ENCODE measurements around the gene CNOT4. TPM values are rescaled to one million over a fixed set of nuclear protein-coding genes. Genes with fewer than 3 reads are reported as not detected.

Gene CNOT4
- total and polyA plus RNA-seq, 2 of the 8 experiments (the other 6 are each of a cell fraction or from before 2014, with no cell fraction given), result 10.9 to 25.8 TPM

- FAIRE-seq, result no peak
- peaks cover 0 to 4% of the 10 kb centered on the region in 2 experiments for H4K20me1 ChIP-seq (replicated peaks in 1 of 2; ENCODE audit: control insufficient read depth in 1 of 2, insufficient read depth in 2 of 2, low read length in 2 of 2)
- H3K4me1 ChIP-seq (replicated peaks in 1 of 4; ENCODE audit: control insufficient read depth in 3 of 4, insufficient read depth in 4 of 4, low read length in 3 of 4), result no peaks in the 10 kb centered on the region
- H2BK20ac ChIP-seq (ENCODE audit: low read length), result no peak overlapping the region
- DNase-seq (ENCODE audit: low read depth in 1 of 2, low spot score in 2 of 2), result no peak
- H3K4me3 ChIP-seq (ENCODE audit: extremely low read depth in 1 of 4, insufficient read depth in 2 of 4, low read depth in 3 of 4, low read length in 4 of 4), result no peak overlapping the region
- ChIA-PET POLR2A (ENCODE audit: partially characterized antibody) (interaction anchor here (1.4 kb wide), 1 partner anchor 11 kb away, joined by 4 read pairs; no protein-coding TSS in a partner anchor), CTCF (ENCODE audit: partially characterized antibody) (interaction anchor here (1.7 kb wide), 1 partner anchor 34 kb away, joined by 6 read pairs; no protein-coding TSS in a partner anchor)
- H2BK120ac ChIP-seq (replicated peaks; ENCODE audit: low read depth, low read length), result no peak overlapping the region
- no peak overlapping the region for H4K91ac ChIP-seq (replicated peaks; ENCODE audit: insufficient read length, low read length)
- no peak overlapping the region for H2AFZ ChIP-seq (ENCODE audit: low read length)
- no peak overlapping the region for H3K56ac ChIP-seq (replicated peaks; ENCODE audit: insufficient read length, low read depth, low read length)
- H3K18ac ChIP-seq (ENCODE audit: extremely low read depth, low read length), result no peak overlapping the region
- no peak overlapping the region for H3K23ac ChIP-seq (ENCODE audit: insufficient read length)
- no peaks in the 10 kb centered on the region for H3K27me3 ChIP-seq (replicated peaks in 1 of 4; ENCODE audit: control insufficient read depth in 3 of 4, extremely low read depth in 1 of 4, insufficient read depth in 3 of 4, low read length in 3 of 4)
- no peak overlapping the region for H3K27ac ChIP-seq (ENCODE audit: low read depth, low read length)
- H3K4me2 ChIP-seq (ENCODE audit: insufficient read depth in 1 of 2, low read depth in 2 of 2, low read length in 2 of 2), result no peak overlapping the region
- H3K14ac ChIP-seq (ENCODE audit: insufficient read length), result no peak overlapping the region
- H3K9me3 ChIP-seq (ENCODE audit: insufficient read depth in 2 of 2, low read depth in 1 of 2, low read length in 1 of 2), result no peaks in the 10 kb centered on the region
- no peak overlapping the region for H4K8ac ChIP-seq (ENCODE audit: extremely low read depth, insufficient read depth, low read length)
- no peak overlapping the region for H2AK5ac ChIP-seq (ENCODE audit: low read depth, low read length)
- no peak overlapping the region for H2BK15ac ChIP-seq (ENCODE audit: low read length)
- H3K79me2 ChIP-seq (ENCODE audit: control insufficient read depth in 1 of 2, insufficient read depth in 2 of 2, low read length in 2 of 2), result peaks cover 0 to 38% of the 10 kb centered on the region in 2 experiments; a peak in 2 of 4 replicates
- no peak overlapping the region for H4K5ac ChIP-seq (ENCODE audit: insufficient read length, low read depth, low read length)
- no peak overlapping the region for H3K9ac ChIP-seq (replicated peaks in 1 of 4; ENCODE audit: extremely low read depth in 1 of 4, low read depth in 3 of 4, low read length in 3 of 4)
- 95% methylated on average over 1 of the region's 1 CpG; no CpG with 5 or more reads in 1 of the 2 experiments for WGBS, 2 experiments (ENCODE audit: extremely low coverage in 1 of 2, insufficient coverage in 1 of 2, insufficient read length in 1 of 2, insufficient replicate concordance in 2 of 2, low coverage in 1 of 2, low lambda C conversion rate in 2 of 2, missing lambda C conversion rate in 1 of 2)
- peaks cover 6% of the 10 kb centered on the region for H3K79me1 ChIP-seq (ENCODE audit: low read depth, low read length)
- H3K36me3 ChIP-seq (ENCODE audit: control insufficient read depth in 2 of 4, insufficient read depth in 4 of 4, low read length in 3 of 4), result no peaks in the 10 kb centered on the region
- H2BK5ac ChIP-seq (ENCODE audit: low read depth, low read length), result no peak overlapping the region
- H3K4ac ChIP-seq (replicated peaks; ENCODE audit: insufficient read length, low read depth, low read length), result no peak overlapping the region
- H2BK12ac ChIP-seq (ENCODE audit: low read depth, low read length), result no peak overlapping the region
- no peaks in the 10 kb centered on the region for H3K23me2 ChIP-seq (ENCODE audit: low read depth, low read length)
- TF ChIP-seq SIN3A (conservative IDR thresholded peaks at IDR 0.05 in 1 of 2, IDR thresholded peaks at IDR 0.05 in 1 of 2; ENCODE audit: low read depth in 1 of 2, low read length in 2 of 2) (no peak), ATF3 (IDR thresholded peaks at IDR 0.05; ENCODE audit: insufficient read depth, low read depth, low read length) (no peak), CEBPB (IDR thresholded peaks at IDR 0.05; ENCODE audit: low read depth, low read length) (no peak; the same call in 1 of the 2 replicates), CHD2 (IDR thresholded peaks at IDR 0.05; ENCODE audit: low read length) (no peak), KDM5A (IDR thresholded peaks at IDR 0.05; ENCODE audit: low read length) (no peak), BACH1 (IDR thresholded peaks at IDR 0.05; ENCODE audit: low read length) (no peak), PHF8 (conservative IDR thresholded peaks at IDR 0.05; ENCODE audit: low read depth, low read length) (no peak), JUN (IDR thresholded peaks at IDR 0.05; ENCODE audit: low read depth, low read length) (no peak), CTCF (IDR thresholded peaks at IDR 0.05; ENCODE audit: control extremely low read depth in 1 of 3, insufficient read depth in 1 of 3, low read depth in 1 of 3, low read length in 3 of 3) (no peak), RBBP5 (IDR thresholded peaks at IDR 0.05; ENCODE audit: borderline replicate concordance, low read depth, low read length) (no peak), CBX5 (IDR thresholded peaks at IDR 0.05; ENCODE audit: low read depth, low read length) (no peak)
Measured at GRCh38 chr7:135448753-135449152, 61.1 kb downstream of the CNOT4 start.
